ENCODE data around the gene MAP3K12. TPM values are rescaled to one million over a fixed set of nuclear protein-coding genes. Genes with fewer than 3 reads are reported as not detected.

MAP3K12 gene
- total and polyA plus RNA-seq, 2 of the 8 experiments (the other 6 are each of a cell fraction or from before 2014, with no cell fraction given) = 23.4 to 42.7 TPM

DNA sequence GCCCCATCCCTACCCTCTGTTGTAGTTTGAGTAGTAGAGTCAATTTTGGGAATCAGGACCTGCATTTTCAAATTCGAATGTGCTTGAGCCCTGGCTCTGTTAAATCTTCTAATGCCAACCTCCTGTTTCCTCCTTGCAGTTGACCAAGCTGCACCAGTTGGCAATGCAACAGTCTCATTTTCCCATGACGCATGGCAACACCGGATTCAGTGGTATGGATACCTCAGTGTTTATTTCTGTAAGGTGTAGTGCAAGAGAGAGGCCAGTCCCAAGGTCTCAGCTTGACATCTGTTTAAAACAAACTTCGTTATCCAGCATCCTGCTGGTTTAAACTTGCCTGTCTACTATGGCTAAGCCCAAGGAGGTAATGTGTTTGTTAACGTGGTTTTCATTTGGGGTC, 32.2 kb downstream of the MAP3K12 start:
- Histone ChIP-seq H3K4ac (replicated peaks; ENCODE audit: insufficient read length, low read depth, low read length) (no peak overlapping the region), H2BK20ac (ENCODE audit: low read length) (no peak overlapping the region), H4K5ac (ENCODE audit: insufficient read length, low read depth, low read length) (no peak overlapping the region), H3K4me1 (replicated peaks in 1 of 4; ENCODE audit: control insufficient read depth in 3 of 4, insufficient read depth in 4 of 4, low read length in 3 of 4) (peaks cover 0 to 5% (median 0%) of the 10 kb centered on the region in 4 experiments; a peak in 2 of 7 replicates), H3K4me3 (ENCODE audit: extremely low read depth in 1 of 4, insufficient read depth in 2 of 4, low read depth in 3 of 4, low read length in 4 of 4) (no peak overlapping the region), H3K56ac (replicated peaks; ENCODE audit: insufficient read length, low read depth, low read length) (no peak overlapping the region), H2AK5ac (ENCODE audit: low read depth, low read length) (no peak overlapping the region), H4K20me1 (replicated peaks in 1 of 2; ENCODE audit: control insufficient read depth in 1 of 2, insufficient read depth in 2 of 2, low read length in 2 of 2) (peaks cover 39 to 43% of the 10 kb centered on the region in 2 experiments), H3K23me2 (ENCODE audit: low read depth, low read length) (no peaks in the 10 kb centered on the region; the same call in 1 of the 2 replicates), H3K79me2 (ENCODE audit: control insufficient read depth in 1 of 2, insufficient read depth in 2 of 2, low read length in 2 of 2) (peaks cover 0 to 64% of the 10 kb centered on the region in 2 experiments; a peak in 2 of 4 replicates), H3K79me1 (ENCODE audit: low read depth, low read length) (peaks cover 7% of the 10 kb centered on the region), H3K36me3 (ENCODE audit: control insufficient read depth in 2 of 4, insufficient read depth in 4 of 4, low read length in 3 of 4) (peaks cover 88 to 100% (median 94%) of the 10 kb centered on the region in 4 experiments), H4K91ac (replicated peaks; ENCODE audit: insufficient read length, low read length) (no peak overlapping the region), H3K23ac (ENCODE audit: insufficient read length) (no peak overlapping the region), H2BK12ac (ENCODE audit: low read depth, low read length) (no peak overlapping the region), H3K27me3 (replicated peaks in 1 of 4; ENCODE audit: control insufficient read depth in 3 of 4, extremely low read depth in 1 of 4, insufficient read depth in 3 of 4, low read length in 3 of 4) (no peaks in the 10 kb centered on the region), H3K18ac (ENCODE audit: extremely low read depth, low read length) (no peak overlapping the region), H2AFZ (ENCODE audit: low read length) (no peak overlapping the region), H4K8ac (ENCODE audit: extremely low read depth, insufficient read depth, low read length) (no peak overlapping the region), H2BK120ac (replicated peaks; ENCODE audit: low read depth, low read length) (no peak overlapping the region), H3K14ac (ENCODE audit: insufficient read length) (no peak overlapping the region), H2BK5ac (ENCODE audit: low read depth, low read length) (no peak overlapping the region; the same call in 1 of the 2 replicates), H3K9me3 (ENCODE audit: insufficient read depth in 2 of 2, low read depth in 1 of 2, low read length in 1 of 2) (no peaks in the 10 kb centered on the region), H3K4me2 (ENCODE audit: insufficient read depth in 1 of 2, low read depth in 2 of 2, low read length in 2 of 2) (no peak overlapping the region), H2BK15ac (ENCODE audit: low read length) (no peak overlapping the region), H3K9ac (replicated peaks in 1 of 4; ENCODE audit: extremely low read depth in 1 of 4, low read depth in 3 of 4, low read length in 3 of 4) (no peak overlapping the region), H3K27ac (ENCODE audit: low read depth, low read length) (no peak overlapping the region)
- 88% methylated on average over 5 of the region's 5 CpGs; no CpG with 5 or more reads in 1 of the 2 experiments for WGBS, 2 experiments (ENCODE audit: extremely low coverage in 1 of 2, insufficient coverage in 1 of 2, insufficient read length in 1 of 2, insufficient replicate concordance in 2 of 2, low coverage in 1 of 2, low lambda C conversion rate in 2 of 2, missing lambda C conversion rate in 1 of 2)
- DNase-seq (ENCODE audit: low read depth in 1 of 2, low spot score in 2 of 2) (no peak), FAIRE-seq (no peak)
- no peak for TF ChIP-seq NRF1 (IDR thresholded peaks at IDR 0.05; ENCODE audit: low read depth, low read length)
- TF ChIP-seq, protein P1, sequence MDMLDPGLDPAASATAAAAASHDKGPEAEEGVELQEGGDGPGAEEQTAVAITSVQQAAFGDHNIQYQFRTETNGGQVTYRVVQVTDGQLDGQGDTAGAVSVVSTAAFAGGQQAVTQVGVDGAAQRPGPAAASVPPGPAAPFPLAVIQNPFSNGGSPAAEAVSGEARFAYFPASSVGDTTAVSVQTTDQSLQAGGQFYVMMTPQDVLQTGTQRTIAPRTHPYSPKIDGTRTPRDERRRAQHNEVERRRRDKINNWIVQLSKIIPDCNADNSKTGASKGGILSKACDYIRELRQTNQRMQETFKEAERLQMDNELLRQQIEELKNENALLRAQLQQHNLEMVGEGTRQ (IDR thresholded peaks at IDR 0.05; ENCODE audit: low read length) = no peak
- TF ChIP-seq TAF1 (IDR thresholded peaks at IDR 0.05; ENCODE audit: low read depth, low read length) = no peak
- no peak for TF ChIP-seq TCF12 (IDR thresholded peaks at IDR 0.05; ENCODE audit: low read depth, low read length)
- ChIA-PET CTCF (ENCODE audit: partially characterized antibody) (interaction anchor here (0.8 to 2.0 kb wide), 4 partner anchors 9 to 35 kb away, joined by 3 to 6 read pairs (median 4); no protein-coding TSS in a partner anchor), POLR2A (ENCODE audit: partially characterized antibody) (interaction anchor here (0.8 to 67.0 kb wide), 4 partner anchors 1 to 131 kb away, joined by 3 to 3397 read pairs (median 1700); partner anchors contain the start of genes MAP3K12, NPFF, PCBP2 and PRR13)
